Renal cortex interstitium (tissue), 11 donors: Measurements from ENCODE around the gene NLGN1. TPM values are rescaled to one million over a fixed set of nuclear protein-coding genes. Genes with fewer than 3 reads are reported as not detected.

ENCODE experiments used
- DNase-seq, 11 donors: peaks; one replicate each; pipeline ENCODE4 v3.0.0-alpha.2; 2013; ENCODE audit warnings: low read depth in 9 of 11, low spot score in 4 of 11; ENCODE audit errors: extremely low read depth in 1 of 11
- polyA plus RNA-seq, 3 donors: library from polyadenylated mRNA; unstranded; fragments of 120-200 nt; gene quantifications; one replicate each; pipeline ENCODE4 v1.2.1, GENCODE V29; 2013; ENCODE audit not compliant: insufficient read length in 3 of 3

Gene NLGN1
- polyA plus RNA-seq, 3 donors = 1.9 to 2.7 (median 2.5) TPM

GRCh38 chr3:173983343-173983742 lies 585.8 kb downstream of the NLGN1 start:
- DNase-seq = no peak

DNA sequence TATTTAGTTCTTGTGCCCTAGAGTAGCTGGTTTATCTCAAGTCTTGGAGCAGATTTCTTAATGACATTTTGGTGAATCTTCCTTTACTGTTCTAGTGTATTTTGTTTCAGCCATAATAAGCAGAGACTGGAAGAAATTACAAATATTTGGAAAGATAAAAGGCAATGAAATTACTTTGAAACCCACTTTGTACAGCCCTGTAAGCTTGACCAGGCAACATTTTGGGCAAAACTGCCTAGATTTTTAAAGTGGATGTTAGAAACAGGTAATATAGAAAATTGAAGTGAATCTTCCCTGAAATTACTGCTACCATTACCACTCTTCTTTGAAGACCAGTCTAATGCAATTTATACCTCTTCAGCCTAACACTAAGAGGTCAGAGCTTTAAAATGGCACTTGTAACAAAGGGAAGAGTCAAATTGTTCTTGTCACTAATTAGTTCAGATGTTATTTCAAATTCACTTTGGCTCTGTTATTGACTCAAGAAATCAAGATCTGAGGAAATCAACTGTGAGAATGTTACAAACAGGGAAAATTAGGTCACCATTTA lies 589.4 kb downstream of the NLGN1 start:
- DNase-seq = no peak

DNA sequence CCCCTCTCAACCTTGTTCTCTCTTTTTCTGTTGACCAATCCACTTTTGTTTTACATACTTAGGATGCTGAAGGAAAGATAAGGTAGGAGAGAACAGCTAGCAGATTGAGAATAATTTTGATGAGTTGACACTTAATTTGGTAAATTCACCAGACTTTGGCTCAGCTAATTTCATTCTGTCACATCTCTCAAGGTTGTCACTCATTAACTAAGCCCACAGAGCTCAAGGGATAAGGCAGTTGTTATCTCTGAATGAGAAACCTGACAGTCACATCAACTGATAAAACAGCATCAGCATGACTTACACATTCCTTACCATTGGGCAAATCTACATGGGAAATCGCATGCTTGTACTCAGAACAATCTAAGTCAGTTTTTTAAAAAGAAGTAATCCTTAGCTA lies 591.4 kb downstream of the NLGN1 start:
- no peak for DNase-seq

GRCh38 chr3:173992416-173992815 lies 594.9 kb downstream of the NLGN1 start:
- DNase-seq = peak in 1 of 11 donors; percentile 8

GRCh38 chr3:173993299-173993698 lies 595.8 kb downstream of the NLGN1 start:
- DNase-seq = peak in 3 of 11 donors; percentile 10 to 24 (median 12)

- DNase-seq = no peak
Observed at GRCh38 chr3:174000675-174001074, 603.1 kb downstream of the NLGN1 start.

DNA sequence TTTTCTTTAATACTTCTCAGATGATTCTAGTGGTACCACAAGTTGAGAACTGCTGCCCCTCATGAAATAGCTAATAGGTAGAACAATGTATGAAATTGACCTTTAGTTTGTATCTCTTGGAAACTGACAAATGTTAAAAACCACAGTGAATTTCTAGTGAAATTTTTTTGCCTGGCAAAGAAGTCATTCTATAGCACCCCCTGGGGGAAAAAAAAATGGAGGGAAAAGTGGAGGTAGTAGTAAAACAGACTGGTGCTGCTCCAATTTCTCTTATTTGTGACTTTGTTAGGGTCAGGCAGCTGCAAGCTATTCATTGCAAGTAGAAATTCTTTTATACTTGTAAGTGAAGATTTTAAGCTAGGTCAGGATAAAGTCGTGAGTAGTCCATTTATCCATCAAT lies 605.0 kb downstream of the NLGN1 start:
- no peak for DNase-seq

DNA sequence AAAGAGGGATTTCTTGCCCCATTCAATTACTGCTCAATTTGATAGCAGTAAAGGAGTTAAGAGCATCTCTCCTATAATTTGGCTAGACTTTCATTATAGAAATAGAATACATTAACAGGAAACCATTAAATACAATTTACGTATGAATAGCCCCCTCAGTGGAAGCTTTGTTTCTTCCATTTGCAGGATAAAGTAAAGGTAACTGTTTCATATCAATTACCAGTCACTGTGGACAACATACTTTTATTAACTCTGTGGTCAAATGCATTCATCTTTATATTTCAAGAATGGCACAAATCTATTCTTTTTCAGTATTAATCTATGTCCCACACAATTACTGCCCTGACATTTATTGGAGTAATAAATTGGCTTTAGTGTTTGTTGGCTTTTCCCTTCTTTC lies 613.4 kb downstream of the NLGN1 start:
- DNase-seq = no peak

DNA sequence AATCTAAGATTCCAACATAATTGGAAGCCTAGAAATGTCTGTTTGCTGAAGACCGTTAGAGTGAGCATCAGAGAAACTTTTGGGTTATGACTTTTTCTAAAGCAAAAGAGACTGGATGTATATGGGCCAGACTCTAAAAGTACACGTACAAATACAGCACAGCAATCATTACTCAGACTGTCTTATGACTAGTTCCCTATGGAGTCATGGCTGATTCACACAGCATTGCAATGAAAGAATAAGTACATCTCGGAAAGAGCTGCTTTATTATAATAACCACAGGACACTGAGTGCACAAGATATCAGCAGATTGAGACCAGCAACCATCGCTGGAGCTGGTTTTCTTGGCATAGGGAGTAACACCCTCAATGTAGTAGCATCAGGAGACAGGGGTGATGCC lies 618.6 kb downstream of the NLGN1 start:
- DNase-seq = no peak

DNA sequence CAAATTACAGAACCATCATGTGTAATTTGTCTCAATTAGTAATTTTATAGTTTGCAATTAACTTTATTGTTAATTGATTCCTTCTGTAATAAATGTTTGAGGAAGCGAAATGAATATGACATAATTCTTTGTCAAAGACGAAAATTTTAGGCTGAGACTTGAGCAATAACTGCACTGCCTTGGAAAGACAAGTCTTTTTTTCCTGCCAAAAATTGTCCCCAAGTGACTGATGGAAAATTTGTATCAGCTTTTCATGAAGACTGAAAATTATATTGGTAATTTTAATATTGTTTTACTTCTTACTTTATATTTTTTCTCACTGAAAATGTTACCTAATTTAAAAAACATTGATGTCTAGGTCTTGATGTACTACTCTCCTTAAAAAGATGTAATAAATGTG lies 622.6 kb downstream of the NLGN1 start:
- no peak for DNase-seq

- DNase-seq = no peak
Observed at GRCh38 chr3:174023421-174023820, 625.9 kb downstream of the NLGN1 start.

- no peak for DNase-seq
Observed at GRCh38 chr3:174028673-174029072, 631.1 kb downstream of the NLGN1 start.

- DNase-seq = no peak
Observed at GRCh38 chr3:174035328-174035886, 637.9 kb downstream of the NLGN1 start.

DNA sequence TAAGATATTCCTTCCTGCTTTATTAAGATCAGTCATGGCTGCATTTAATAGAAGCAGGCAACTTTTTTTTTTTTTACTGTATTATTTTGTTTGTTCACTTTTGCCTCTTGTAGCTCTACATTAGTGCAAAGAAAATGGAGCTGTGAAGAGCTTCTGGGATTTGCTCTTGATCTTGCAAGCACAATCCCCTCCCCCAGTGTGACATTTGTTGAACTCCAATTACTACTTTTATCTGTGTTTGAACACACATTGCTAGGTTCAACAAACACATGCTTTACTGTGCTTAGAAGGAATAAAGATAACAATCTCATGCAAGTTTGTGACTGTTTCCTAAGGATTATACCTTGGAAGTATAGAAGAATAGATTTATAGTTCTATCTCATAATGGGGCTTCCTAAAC lies 648.8 kb downstream of the NLGN1 start:
- DNase-seq = no peak

- no peak for DNase-seq
Observed at GRCh38 chr3:174049472-174049871, 651.9 kb downstream of the NLGN1 start.

GRCh38 chr3:174051191-174051590 lies 653.6 kb downstream of the NLGN1 start:
- no peak for DNase-seq

DNA sequence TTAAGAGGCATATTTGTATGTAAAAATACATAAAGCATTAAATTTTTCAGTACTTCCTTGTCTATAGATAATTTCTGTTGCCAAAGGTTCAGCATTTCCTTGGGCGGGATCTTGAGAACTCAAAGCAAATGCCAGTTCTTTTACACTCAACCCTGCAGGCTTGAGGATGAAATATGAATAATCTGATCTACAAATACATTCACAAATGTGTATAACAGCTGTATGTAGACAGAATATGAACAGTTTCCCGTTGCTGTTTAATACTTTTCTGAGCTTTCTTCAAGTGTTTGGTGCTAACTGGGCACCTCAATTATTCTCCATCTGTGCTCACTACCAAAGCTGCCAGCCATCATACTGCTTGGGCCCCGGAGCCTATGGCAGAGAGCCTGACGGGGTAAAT lies 661.3 kb downstream of the NLGN1 start:
- no peak for DNase-seq

DNA sequence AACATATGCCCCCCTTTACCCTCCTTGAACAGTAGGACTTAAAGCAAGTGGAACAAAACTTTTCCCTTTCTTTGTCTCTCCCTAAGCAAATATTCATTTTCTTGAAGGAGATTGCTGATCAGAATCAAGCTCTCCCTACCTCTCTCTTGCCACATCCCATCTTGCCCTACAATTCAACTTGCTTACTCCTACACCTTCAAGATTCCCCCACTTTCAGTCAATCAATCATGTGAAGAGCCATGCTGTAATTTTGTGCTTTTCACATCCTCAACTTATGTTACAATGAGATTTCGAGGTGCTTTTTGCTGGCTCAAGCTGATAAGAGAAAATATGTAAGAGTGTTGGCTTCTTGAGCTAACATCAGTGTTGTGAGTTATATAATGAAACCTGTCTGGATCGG lies 662.9 kb downstream of the NLGN1 start:
- no peak for DNase-seq

- DNase-seq = no peak
Observed at GRCh38 chr3:174061162-174061561, 663.6 kb downstream of the NLGN1 start.

- no peak for DNase-seq
Observed at GRCh38 chr3:174061731-174062130, 664.2 kb downstream of the NLGN1 start.

DNA sequence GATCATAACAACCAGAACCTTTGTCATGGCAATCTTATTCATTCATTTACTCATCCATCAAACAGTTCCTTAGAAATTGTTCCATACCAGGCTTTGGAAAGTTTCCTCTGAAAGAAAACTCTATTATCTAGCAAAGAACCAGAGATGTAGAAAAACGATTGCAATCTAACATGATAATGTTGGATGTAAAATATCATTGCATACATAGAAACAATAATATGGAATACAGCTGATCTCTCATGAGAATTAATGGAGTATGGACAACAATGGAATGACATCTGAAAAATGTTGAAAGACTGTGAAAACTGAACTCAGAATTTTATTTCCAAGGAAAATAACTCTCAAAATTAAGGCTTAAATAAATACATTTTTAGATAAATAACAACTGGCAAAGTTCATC lies 665.4 kb downstream of the NLGN1 start:
- DNase-seq = no peak
